ENCODE data around the gene XYLT2. TPM values are rescaled to one million over a fixed set of nuclear protein-coding genes. Genes with fewer than 3 reads are reported as not detected.
A peak's percentile ranks its signal among the peaks of the same experiment; 100 is the strongest.

XYLT2 gene
- total RNA-seq, 1 donor from 2014 or later = 21.4 TPM

- ChIA-PET POLR2A (interaction anchor here (0.7 kb wide), 1 partner anchor 24 kb away, joined by 5 read pairs; no protein-coding TSS in a partner anchor), CTCF (interaction anchor here (1.8 kb wide), 1 partner anchor 32 kb away, joined by 4 read pairs; the partner anchor contains the start of gene LRRC59)
- DNase-seq (no peak), ATAC-seq (ENCODE audit: low read depth) (no peak)
- Mint-ChIP-seq H3K27ac (no peak overlapping the region), H3K4me3 (no peak overlapping the region), H3K4me1 (peaks cover 7% of the 10 kb centered on the region), H3K36me3 (ENCODE audit: low read depth) (peaks cover 61% of the 10 kb centered on the region), H3K27me3 (no peaks in the 10 kb centered on the region), H3K9me3 (no peaks in the 10 kb centered on the region)
- TF ChIP-seq CTCF (IDR thresholded peaks at IDR 0.05) = no peak
- intact Hi-C loops (cut with micrococcal nuclease) = no loop called here
Observed at GRCh38 chr17:50365649-50366393, 19.9 kb downstream of the XYLT2 start.

- no peaks in the 10 kb centered on the region for H3K27me3 Mint-ChIP-seq
- peaks cover 11% of the 10 kb centered on the region for H3K4me1 Mint-ChIP-seq
- no peak overlapping the region for H3K27ac Mint-ChIP-seq
- DNase-seq (no peak), ATAC-seq (ENCODE audit: low read depth) (no peak)
- intact Hi-C loops (cut with micrococcal nuclease) = no loop called here
- ChIA-PET POLR2A (no interaction called here), CTCF (interaction anchor here (2.0 kb wide), 1 partner anchor 30 kb away, joined by 6 read pairs; the partner anchor contains the start of gene LRRC59)
- TF ChIP-seq CTCF (IDR thresholded peaks at IDR 0.05) = no peak
- H3K4me3 Mint-ChIP-seq = no peak overlapping the region
- no peaks in the 10 kb centered on the region for H3K9me3 Mint-ChIP-seq
- peaks cover 67% of the 10 kb centered on the region for H3K36me3 Mint-ChIP-seq (ENCODE audit: low read depth)
Observed at GRCh38 chr17:50367401-50367800, 21.5 kb downstream of the XYLT2 start.

- H3K36me3 Mint-ChIP-seq (ENCODE audit: low read depth) = peaks cover 68% of the 10 kb centered on the region
- H3K27me3 Mint-ChIP-seq = no peaks in the 10 kb centered on the region
- no peak for ATAC-seq (ENCODE audit: low read depth)
- no peak overlapping the region for H3K27ac Mint-ChIP-seq
- intact Hi-C loops (cut with micrococcal nuclease) = no loop called here
- no peak overlapping the region for H3K4me3 Mint-ChIP-seq
- H3K9me3 Mint-ChIP-seq = no peaks in the 10 kb centered on the region
- DNase-seq = no peak
- H3K4me1 Mint-ChIP-seq = peaks cover 20% of the 10 kb centered on the region
- TF ChIP-seq CTCF (IDR thresholded peaks at IDR 0.05) = no peak
- ChIA-PET POLR2A (interaction anchor here (0.6 kb wide), 1 partner anchor 19 kb away, joined by 3 read pairs; no protein-coding TSS in a partner anchor), CTCF (interaction anchor here (1.3 kb wide), 1 partner anchor 8 kb away, joined by 5 read pairs; no protein-coding TSS in a partner anchor)
Observed at GRCh38 chr17:50370052-50370451, 24.1 kb downstream of the XYLT2 start.

GRCh38 chr17:50371526-50371925, 25.6 kb downstream of the XYLT2 start:
- no peak overlapping the region for H3K27ac Mint-ChIP-seq
- ATAC-seq (ENCODE audit: low read depth) (no peak), DNase-seq (no peak)
- H3K4me3 Mint-ChIP-seq = peak overlapping the region; percentile 99
- intact Hi-C loops (cut with micrococcal nuclease) = no loop called here
- CTCF ChIA-PET = no interaction called here
- peaks cover 20% of the 10 kb centered on the region for H3K4me1 Mint-ChIP-seq
- POLR2A ChIA-PET = interaction anchor here (0.6 to 2.9 kb wide), 2 partner anchors 26 to 221 kb away, joined by 3 to 15 read pairs; partner anchors contain the start of genes LRRC59 and PPP1R9B
- no peaks in the 10 kb centered on the region for H3K27me3 Mint-ChIP-seq
- H3K36me3 Mint-ChIP-seq (ENCODE audit: low read depth) = peaks cover 58% of the 10 kb centered on the region
- TF ChIP-seq CTCF (IDR thresholded peaks at IDR 0.05) = no peak
- no peaks in the 10 kb centered on the region for H3K9me3 Mint-ChIP-seq

- ChIA-PET CTCF (interaction anchor here (0.7 kb wide), 1 partner anchor 25 kb away, joined by 3 read pairs; the partner anchor contains the start of gene LRRC59), POLR2A (interaction anchor here (1.3 to 2.9 kb wide), 3 partner anchors 13 to 26 kb away, joined by 3 to 15 read pairs (median 4); partner anchors contain the start of genes LRRC59 and XYLT2)
- no peak for TF ChIP-seq CTCF (IDR thresholded peaks at IDR 0.05)
- H3K9me3 Mint-ChIP-seq = no peaks in the 10 kb centered on the region
- peaks cover 50% of the 10 kb centered on the region for H3K36me3 Mint-ChIP-seq (ENCODE audit: low read depth)
- H3K27me3 Mint-ChIP-seq = no peaks in the 10 kb centered on the region
- peak overlapping the region; percentile 100 for H3K27ac Mint-ChIP-seq
- DNase-seq (no peak), ATAC-seq (ENCODE audit: low read depth) (peak; percentile 8)
- H3K4me3 Mint-ChIP-seq = peak overlapping the region; percentile 99
- peaks cover 20% of the 10 kb centered on the region for H3K4me1 Mint-ChIP-seq
- intact Hi-C loops (cut with micrococcal nuclease) = loop anchor here (1.0 to 2.0 kb wide), 2 partner anchors 27 to 55 kb away; partner anchors contain the start of gene ACSF2
Observed at GRCh38 chr17:50372222-50372757, 26.4 kb downstream of the XYLT2 start.
